K562 (cell line): Measurements from ENCODE around the gene RNF43. TPM values are rescaled to one million over a fixed set of nuclear protein-coding genes. Genes with fewer than 3 reads are reported as not detected.
A peak's percentile ranks its signal among the peaks of the same experiment; 100 is the strongest.

ENCODE experiments used
- ATAC-seq: fragments of 200-7000 bp; cut with Tn5 transposase; 3 replicates; pipeline ENCODE4 v1.9.1; 2020; ENCODE audit warnings: moderate library complexity
- BruUV-seq: library from RNA; stranded (reverse); fragments of 400-500 nt; replicated peaks from 2 replicates; lab custom pipeline; 2021; lab: Mats Ljungman, UMichigan
- CTCF ChIA-PET: fragments of 300-600 bp; formaldehyde crosslinking; extraction: SDS; loops from one replicate; lab custom pipeline; 2021; ENCODE audit warnings: low intra/inter-chr PET ratio; lab: Yijun Ruan, JAX
- POLR2A ChIA-PET: fragments of 300-600, 350-650 bp; sonication (Branson Sonifier 250); formaldehyde crosslinking; extraction: SDS; loops from one replicate; lab custom pipeline; 2021; ENCODE audit warnings: antibody characterized with exemption, inconsistent platforms; lab: Yijun Ruan, JAX
- DNase-seq, 4 experiments: peaks; one replicate each; pipeline versions ENCODE4 v3.0.0 to v3.0.0-alpha.2; 2011 to 2018; ENCODE audit warnings: low spot score in 3 of 4, mixed read lengths in 3 of 4; ENCODE audit errors: extremely low read depth in 1 of 4
- FAIRE-seq: peaks from 2 replicates; lab custom pipeline; 2011; peaks lifted over from hg19 to GRCh38; lab: Jason Lieb, UNC
- H2AFZ ChIP-seq: 2 replicates; pipeline ENCODE4 v1.6.0; 2011; ENCODE audit warnings: low read depth, low read length, control low read depth, inconsistent platforms
- H3K27ac ChIP-seq: fragments of 200-600 bp; 3 replicates; pipeline ENCODE4 v1.8.0; 2011; ENCODE audit warnings: low read depth, mild to moderate bottlenecking, control low read depth, inconsistent platforms, low read length, moderate library complexity, mixed read lengths; ENCODE audit errors: extremely low read depth
- H3K27me3 ChIP-seq, 2 experiments: fragments of 300-600 bp in 1 of 2; 2 replicates in 1 of 2; 3 replicates in 1 of 2; pipeline versions ENCODE4 v1.6.0 to v1.8.0; 2011; ENCODE audit warnings: inconsistent platforms in 2 of 2, low read length in 2 of 2, mild to moderate bottlenecking in 1 of 2, mixed read lengths in 1 of 2, moderate library complexity in 1 of 2; ENCODE audit not compliant: control insufficient read depth in 2 of 2, insufficient read depth in 2 of 2
- H3K36me3 ChIP-seq: fragments of 300-600 bp; 3 replicates; pipeline ENCODE4 v1.8.0; 2011; ENCODE audit warnings: mild to moderate bottlenecking, low read length, inconsistent platforms; ENCODE audit not compliant: control insufficient read depth, insufficient read depth
- H3K4me1 ChIP-seq, 2 experiments: fragments of 200-600 bp in 1 of 2; replicated peaks in 1 of 2; 2 replicates in 1 of 2; 3 replicates in 1 of 2; pipeline versions ENCODE4 v1.5.1 to v1.8.0; 2011; ENCODE audit warnings: inconsistent platforms in 2 of 2, low read length in 2 of 2, mild to moderate bottlenecking in 1 of 2, mixed read lengths in 1 of 2, moderate library complexity in 1 of 2; ENCODE audit not compliant: control insufficient read depth in 2 of 2, insufficient read depth in 2 of 2
- H3K4me2 ChIP-seq: 2 replicates; pipeline ENCODE4 v1.6.1; 2011; ENCODE audit warnings: low read length, control low read depth, inconsistent platforms, mixed read lengths; ENCODE audit not compliant: insufficient read depth
- H3K4me3 ChIP-seq: fragments of 200-600 bp; sonication (generic), shearing (Covaris generic); 2 replicates; pipeline ENCODE4 v1.5.1; 2016; ENCODE audit warnings: control low read depth, inconsistent platforms
- H3K79me2 ChIP-seq: fragments of 200-600 bp; 3 replicates; pipeline ENCODE4 v1.8.0; 2011; ENCODE audit warnings: low read length, inconsistent platforms; ENCODE audit not compliant: control insufficient read depth, insufficient read depth
- H3K9ac ChIP-seq, 2 experiments: 2 replicates each; pipeline versions ENCODE4 v1.6.0 to v1.6.1; 2011; ENCODE audit warnings: low read depth in 2 of 2, low read length in 2 of 2, control low read depth in 1 of 2, inconsistent platforms in 1 of 2, mild to moderate bottlenecking in 1 of 2, mixed read lengths in 1 of 2; ENCODE audit not compliant: insufficient read depth in 1 of 2
- H3K9me1 ChIP-seq: one replicate; pipeline ENCODE4 v1.6.0; 2011; ENCODE audit warnings: inconsistent platforms, mild to moderate bottlenecking, low read length, moderate library complexity; ENCODE audit not compliant: control insufficient read depth, insufficient read depth
- H3K9me3 ChIP-seq: replicated peaks from 2 replicates; pipeline ENCODE4 v1.5.1; 2011; ENCODE audit warnings: low read depth, low read length, inconsistent platforms; ENCODE audit not compliant: control insufficient read depth, insufficient read depth
- H4K20me1 ChIP-seq: replicated peaks from 2 replicates; pipeline ENCODE4 v1.6.1; 2011; ENCODE audit warnings: low read length, inconsistent platforms, mixed read lengths; ENCODE audit not compliant: control insufficient read depth, insufficient read depth
- C11orf30 ChIP-seq: fragments of 450-650 bp; IDR thresholded peaks from 2 replicates; pipeline ENCODE4 v1.6.1; 2016; ENCODE audit warnings: low read depth, mild to moderate bottlenecking
- DNMT1 ChIP-seq: fragments of 450-650 bp; IDR thresholded peaks from 2 replicates; pipeline ENCODE4 v1.6.1; 2016; ENCODE audit warnings: antibody characterized with exemption, mild to moderate bottlenecking
- EZH2 ChIP-seq: IDR thresholded peaks from 2 replicates; pipeline ENCODE4 v1.6.1; 2012; ENCODE audit warnings: low read depth, mild to moderate bottlenecking, inconsistent platforms, low read length, borderline replicate concordance
- JUND ChIP-seq, 2 experiments: IDR thresholded peaks; 2 replicates in 1 of 2; 3 replicates in 1 of 2; pipeline ENCODE4 v1.6.1; 2011; ENCODE audit warnings: borderline replicate concordance in 2 of 2, low read depth in 2 of 2, low read length in 2 of 2, improper control_type of control experiment in 1 of 2, missing biosample characterization in 1 of 2, missing genetic modification characterization in 1 of 2, missing genetic modification reagents in 1 of 2
- MAFF ChIP-seq: IDR thresholded peaks from 2 replicates; pipeline ENCODE4 v1.6.1; 2012; ENCODE audit warnings: low read length, improper control_type of control experiment
- NBN ChIP-seq: fragments of 450-650 bp; IDR thresholded peaks from 2 replicates; pipeline ENCODE4 v1.6.1; 2016; ENCODE audit warnings: low read depth, mild to moderate bottlenecking
- NFE2 ChIP-seq: IDR thresholded peaks from 2 replicates; pipeline ENCODE4 v1.6.1; 2014; ENCODE audit warnings: antibody characterized with exemption, low read depth
- NFIC ChIP-seq: fragments of 450-650 bp; IDR thresholded peaks from 2 replicates; pipeline ENCODE4 v1.6.1; 2017; ENCODE audit warnings: mild to moderate bottlenecking, inconsistent platforms
- NFYB ChIP-seq: IDR thresholded peaks from 2 replicates; pipeline ENCODE4 v1.6.1; 2011; ENCODE audit warnings: mild to moderate bottlenecking, moderate library complexity; ENCODE audit not compliant: insufficient read length; ENCODE audit errors: extremely low read depth
- PCBP1 ChIP-seq: fragments of 200-400 bp; formaldehyde crosslinking; IDR thresholded peaks from 2 replicates; pipeline ENCODE4 v1.6.1; 2018; ENCODE audit warnings: mild to moderate bottlenecking, low read depth, low read length; ENCODE audit not compliant: poor library complexity, severe bottlenecking
- TCF7L2 ChIP-seq: fragments of 150-350 bp; IDR thresholded peaks from 2 replicates; pipeline ENCODE4 v1.6.1; 2016; ENCODE audit warnings: low read depth, mild to moderate bottlenecking, low read length, moderate library complexity
- ZBTB40 ChIP-seq, 2 experiments: fragments of 450-650 bp in 1 of 2; sonication (generic) in 1 of 2; formaldehyde crosslinking in 1 of 2; IDR thresholded peaks; 2 replicates each; pipeline versions ENCODE4 v1.7.1 to v1.9.0; 2016 to 2022; ENCODE audit warnings: inconsistent platforms in 1 of 2, mild to moderate bottlenecking in 1 of 2, missing genetic modification reagents in 1 of 2
- ZFP30 ChIP-seq: fragments of 250-450 bp; sonication (Bioruptor Pico); IDR thresholded peaks from 2 replicates; pipeline ENCODE4 v1.8.0; 2022; ENCODE audit warnings: moderate library complexity, mild to moderate bottlenecking, inconsistent platforms, borderline replicate concordance
- ZNF316 ChIP-seq: fragments of 450-650 bp; IDR thresholded peaks from 2 replicates; pipeline ENCODE4 v1.6.1; 2016
- in situ Hi-C: fragments of 300-500 bp; cut with MboI; formaldehyde crosslinking; loops from 4 replicates; pipeline ENCODE4 v1.15.0; 2018; ENCODE audit warnings: inconsistent platforms, mixed read lengths
- intact Hi-C: fragments of 100-400 bp; cut with micrococcal nuclease; formaldehyde crosslinking; loops from 2 replicates; pipeline ENCODE4 v1.14.2; 2022
- polyA plus RNA-seq, 8 experiments: library from polyadenylated mRNA; depleted of rRNA in 4 of 8; stranded (reverse) in 5 of 8; unstranded in 3 of 8; fragments of >200 nt; fragmentation: Nextera tagmentation in 2 of 8; fragmentation: Illumina TruSeq in 1 of 8; extraction: Ambion mirVana in 2 of 8; extraction: Trizol in 1 of 8; gene quantifications; 2 replicates each; pipeline versions ENCODE4 v1.2.1 to v1.2.3, GENCODE V29; 2011 to 2014; ENCODE audit warnings: inconsistent platforms in 1 of 8, missing spikeins in 1 of 8
- total RNA-seq, 7 experiments: library from RNA; depleted of rRNA in 6 of 7; stranded (reverse); fragments of >200 nt in 6 of 7; fragmentation: Illumina TruSeq in 2 of 7; extraction: Trizol in 2 of 7; gene quantifications; 2 replicates each; pipeline versions ENCODE4 v1.2.1 to v1.2.3, GENCODE V29; 2011 to 2021; ENCODE audit warnings: low replicate concordance in 1 of 7

Gene RNF43
- total and polyA plus RNA-seq, 9 of the 15 experiments (the other 6 are each of a cell fraction or from before 2014, with no cell fraction given): 0.29 to 2.7 (median 1.4) TPM

GRCh38 chr17:58410714-58411407 lies 6.5 kb downstream of the RNF43 start:
- ChIA-PET CTCF (no interaction called here), POLR2A (interaction anchor here (1.4 to 1.5 kb wide), 2 partner anchors 73 to 80 kb away, joined by 4 to 6 read pairs; no protein-coding TSS in a partner anchor)
- Histone ChIP-seq H3K27ac (no peak overlapping the region), H3K9me3 (no peaks in the 10 kb centered on the region), H4K20me1 (no peaks in the 10 kb centered on the region), H3K4me2 (no peak overlapping the region), H3K4me1 (peaks cover 7 to 9% of the 10 kb centered on the region in 2 experiments; a peak in 4 of 5 replicates), H3K9ac (no peak overlapping the region), H3K36me3 (no peaks in the 10 kb centered on the region), H3K9me1 (no peaks in the 10 kb centered on the region), H3K27me3 (no peaks in the 10 kb centered on the region), H3K4me3 (no peak overlapping the region), H3K79me2 (peaks cover 40% of the 10 kb centered on the region), H2AFZ (no peak overlapping the region)
- ATAC-seq (no peak), FAIRE-seq (no peak), DNase-seq (no peak)
- intact Hi-C loops: no loop called here
- in situ Hi-C loops: no loop called here
- BruUV-seq: no TSS peak
- no peak for TF ChIP-seq JUND (IDR thresholded peaks at IDR 0.05; ENCODE audit: borderline replicate concordance, low read depth, low read length)
- TF ChIP-seq JUND (tag; IDR thresholded peaks at IDR 0.05; ENCODE audit: borderline replicate concordance, low read depth, low read length): no peak
- peak; percentile 74 for TF ChIP-seq ZNF316
- TF ChIP-seq DNMT1: no peak
- no peak for TF ChIP-seq NFE2
- no peak for TF ChIP-seq TCF7L2
- TF ChIP-seq MAFF: 0 out of 2 replicates have a peak, but pooled peaks have one; percentile 10
- TF ChIP-seq ZBTB40 (IDR thresholded peaks at IDR 0.05): no peak
- no peak for TF ChIP-seq ZBTB40 (CRISPR knock-in tag; IDR thresholded peaks at IDR 0.05)
- TF ChIP-seq NFYB: no peak
- no peak for TF ChIP-seq ZFP30 (CRISPR knock-in tag)
- TF ChIP-seq NBN: no peak
- TF ChIP-seq EZH2: no peak
- no peak for TF ChIP-seq NFIC
- no peak for TF ChIP-seq PCBP1
- TF ChIP-seq C11orf30: peak; percentile 61
